Mesothelial cell of epicardium (in vitro differentiated cells): ENCODE results near the gene TMEM163. TPM values are rescaled to one million over a fixed set of nuclear protein-coding genes. Genes with fewer than 3 reads are reported as not detected.
"Not testable (repeated sequence)": the region's sequence is repeated elsewhere in the genome, so short reads cannot be mapped to it uniquely, and the experiment has no call there.

Source experiments
- DNase-seq, 2 experiments: peaks; one replicate each; pipeline ENCODE4 v3.0.0; 2021; ENCODE audit warnings: low spot score in 2 of 2; ENCODE audit not compliant: unreplicated experiment in 2 of 2
- H3K27ac Mint-ChIP-seq: 2 replicates; pipeline ENCODE4 v1.8.0; 2021; ENCODE audit warnings: mixed read lengths
- H3K27me3 Mint-ChIP-seq: 2 replicates; pipeline ENCODE4 v1.8.0; 2021; ENCODE audit warnings: low read depth, mixed read lengths
- H3K36me3 Mint-ChIP-seq: 2 replicates; pipeline ENCODE4 v1.8.0; 2021; ENCODE audit warnings: mixed read lengths
- H3K4me1 Mint-ChIP-seq: 2 replicates; pipeline ENCODE4 v1.8.0; 2021; ENCODE audit warnings: mixed read lengths
- H3K4me3 Mint-ChIP-seq: 2 replicates; pipeline ENCODE4 v1.8.0; 2021; ENCODE audit warnings: mild to moderate bottlenecking, moderate library complexity, mixed read lengths
- H3K9me3 Mint-ChIP-seq: 2 replicates; pipeline ENCODE4 v1.8.0; 2021; ENCODE audit warnings: mixed read lengths
- CTCF ChIP-seq: fragments of 200-600 bp; sonication (generic); IDR thresholded peaks from one replicate; pipeline ENCODE4 v1.5.0; 2021; ENCODE audit warnings: antibody characterized with exemption; ENCODE audit not compliant: unreplicated experiment
- total RNA-seq: library from RNA; stranded (reverse); gene quantifications from 3 replicates; pipeline ENCODE4 v1.2.1, GENCODE V29; 2021

TMEM163 gene
- total RNA-seq, 1 donor from 2014 or later: 0.47 TPM

GRCh38 chr2:134762508-134762907, 43.7 kb upstream of the TMEM163 start:
- no peaks in the 10 kb centered on the region for H3K4me1 Mint-ChIP-seq
- TF ChIP-seq CTCF: no peak
- no peak overlapping the region for H3K27ac Mint-ChIP-seq
- peaks cover 42% of the 10 kb centered on the region for H3K27me3 Mint-ChIP-seq
- H3K4me3 Mint-ChIP-seq: no peak overlapping the region
- H3K9me3 Mint-ChIP-seq: peaks cover 3% of the 10 kb centered on the region
- no peaks in the 10 kb centered on the region for H3K36me3 Mint-ChIP-seq
- no peak for DNase-seq

- Mint-ChIP-seq H3K27ac (no peak overlapping the region), H3K9me3 (peaks cover 8% of the 10 kb centered on the region), H3K36me3 (no peaks in the 10 kb centered on the region), H3K4me3 (no peak overlapping the region), H3K4me1 (no peaks in the 10 kb centered on the region), H3K27me3 (peaks cover 46% of the 10 kb centered on the region)
- no peak for TF ChIP-seq CTCF
- no peak for DNase-seq
These were observed 41.6 kb upstream of the TMEM163 start for GRCh38 chr2:134760385-134760784.

GRCh38 chr2:134758633-134759032, 39.8 kb upstream of the TMEM163 start:
- TF ChIP-seq CTCF: no peak
- H3K9me3 Mint-ChIP-seq: peaks cover 5% of the 10 kb centered on the region
- no peaks in the 10 kb centered on the region for H3K4me1 Mint-ChIP-seq
- peaks cover 48% of the 10 kb centered on the region for H3K27me3 Mint-ChIP-seq
- H3K4me3 Mint-ChIP-seq: no peak overlapping the region
- no peak for DNase-seq
- H3K27ac Mint-ChIP-seq: no peak overlapping the region
- H3K36me3 Mint-ChIP-seq: no peaks in the 10 kb centered on the region

- not testable (repeated sequence) for H3K27ac Mint-ChIP-seq, DNase-seq, H3K9me3 Mint-ChIP-seq, H3K4me3 Mint-ChIP-seq, H3K36me3 Mint-ChIP-seq
- Mint-ChIP-seq H3K27me3 (peaks cover 28% of the 10 kb centered on the region), H3K4me1 (peaks cover 12% of the 10 kb centered on the region)
These were observed 33.2 kb upstream of the TMEM163 start for GRCh38 chr2:134751981-134752380.

GRCh38 chr2:134745546-134745945, 26.7 kb upstream of the TMEM163 start:
- TF ChIP-seq CTCF: no peak
- Mint-ChIP-seq H3K9me3 (no peaks in the 10 kb centered on the region), H3K4me1 (no peaks in the 10 kb centered on the region), H3K27me3 (peaks cover 29% of the 10 kb centered on the region), H3K4me3 (no peak overlapping the region), H3K27ac (no peak overlapping the region), H3K36me3 (no peaks in the 10 kb centered on the region)
- no peak for DNase-seq

GRCh38 chr2:134745023-134745422, 26.2 kb upstream of the TMEM163 start:
- H3K36me3 Mint-ChIP-seq: no peaks in the 10 kb centered on the region
- no peak overlapping the region for H3K4me3 Mint-ChIP-seq
- peaks cover 24% of the 10 kb centered on the region for H3K27me3 Mint-ChIP-seq
- H3K27ac Mint-ChIP-seq: no peak overlapping the region
- no peaks in the 10 kb centered on the region for H3K9me3 Mint-ChIP-seq
- no peak for DNase-seq
- H3K4me1 Mint-ChIP-seq: no peaks in the 10 kb centered on the region
- no peak for TF ChIP-seq CTCF
